ENCODE data around the gene SLC27A4. TPM values are rescaled to one million over a fixed set of nuclear protein-coding genes. Genes with fewer than 3 reads are reported as not detected.

The SLC27A4 gene
- total and polyA plus RNA-seq, 2 of the 13 experiments (the other 11 are each of a cell fraction or from before 2014, with no cell fraction given), result 10.6 to 18.8 TPM

GRCh38 chr9:128297221-128297773, 43.0 kb upstream of the SLC27A4 start (continued):
- TF ChIP-seq, protein P1, sequence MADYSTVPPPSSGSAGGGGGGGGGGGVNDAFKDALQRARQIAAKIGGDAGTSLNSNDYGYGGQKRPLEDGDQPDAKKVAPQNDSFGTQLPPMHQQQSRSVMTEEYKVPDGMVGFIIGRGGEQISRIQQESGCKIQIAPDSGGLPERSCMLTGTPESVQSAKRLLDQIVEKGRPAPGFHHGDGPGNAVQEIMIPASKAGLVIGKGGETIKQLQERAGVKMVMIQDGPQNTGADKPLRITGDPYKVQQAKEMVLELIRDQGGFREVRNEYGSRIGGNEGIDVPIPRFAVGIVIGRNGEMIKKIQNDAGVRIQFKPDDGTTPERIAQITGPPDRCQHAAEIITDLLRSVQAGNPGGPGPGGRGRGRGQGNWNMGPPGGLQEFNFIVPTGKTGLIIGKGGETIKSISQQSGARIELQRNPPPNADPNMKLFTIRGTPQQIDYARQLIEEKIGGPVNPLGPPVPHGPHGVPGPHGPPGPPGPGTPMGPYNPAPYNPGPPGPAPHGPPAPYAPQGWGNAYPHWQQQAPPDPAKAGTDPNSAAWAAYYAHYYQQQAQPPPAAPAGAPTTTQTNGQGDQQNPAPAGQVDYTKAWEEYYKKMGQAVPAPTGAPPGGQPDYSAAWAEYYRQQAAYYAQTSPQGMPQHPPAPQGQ (CRISPR knock-in tag; IDR thresholded peaks at IDR 0.05; ENCODE audit: borderline replicate concordance), result no peak
- no peak for TF ChIP-seq ZNF446 (CRISPR knock-in tag; IDR thresholded peaks at IDR 0.05)
- no peak for TF ChIP-seq ATRX (CRISPR knock-in tag; IDR thresholded peaks at IDR 0.05; ENCODE audit: borderline replicate concordance)
- no peak for TF ChIP-seq ZNF619 (CRISPR knock-in tag; IDR thresholded peaks at IDR 0.05)
- TF ChIP-seq HNF4A (CRISPR knock-in tag; IDR thresholded peaks at IDR 0.05), result peak; percentile 21; the same call in 1 of the 2 replicates
- 0 out of 4 replicates have a peak, but pooled peaks of 1 of the 2 experiments have one; percentile 1 for TF ChIP-seq EP300 (IDR thresholded peaks at IDR 0.05; ENCODE audit: low read depth in 2 of 2, low read length in 2 of 2)
- TF ChIP-seq EP300 (CRISPR knock-in tag; IDR thresholded peaks at IDR 0.05; ENCODE audit: borderline replicate concordance), result no peak
- TF ChIP-seq ZNF282 (IDR thresholded peaks at IDR 0.05; ENCODE audit: partially characterized antibody), result no peak
- peak; percentile 44; the same call in 1 of the 2 replicates for TF ChIP-seq ZNF614 (CRISPR knock-in tag; IDR thresholded peaks at IDR 0.05; ENCODE audit: borderline replicate concordance)
- 0 out of 2 replicates have a peak, but pooled peaks have one; percentile 13 for TF ChIP-seq HNF4G (IDR thresholded peaks at IDR 0.05; ENCODE audit: borderline replicate concordance, low read depth, low read length)
- TF ChIP-seq HNF4G (CRISPR knock-in tag; IDR thresholded peaks at IDR 0.05; ENCODE audit: borderline replicate concordance, low read depth), result no peak
- TF ChIP-seq RFXAP (CRISPR knock-in tag; IDR thresholded peaks at IDR 0.05; ENCODE audit: borderline replicate concordance), result no peak
- TF ChIP-seq RXRB (CRISPR knock-in tag; IDR thresholded peaks at IDR 0.05; ENCODE audit: borderline replicate concordance), result 0 out of 2 replicates have a peak, but pooled peaks have one; percentile 30
- TF ChIP-seq, protein P2, sequence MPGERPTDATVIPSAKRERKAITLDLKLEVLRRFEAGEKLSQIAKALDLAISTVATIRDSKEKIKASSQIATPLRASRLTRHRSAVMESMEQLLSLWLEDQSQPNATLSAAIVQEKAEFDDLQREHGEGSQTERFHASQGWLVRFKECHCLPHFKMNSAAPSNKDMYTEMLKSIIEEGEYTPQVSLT (CRISPR knock-in tag; IDR thresholded peaks at IDR 0.05; ENCODE audit: borderline replicate concordance, low read depth), result no peak
- TF ChIP-seq NR2F1 (CRISPR knock-in tag; IDR thresholded peaks at IDR 0.05), result peak in 1 of 2 experiments; percentile 59; a peak in 1 of 4 replicates
- no peak for TF ChIP-seq ZNF672 (CRISPR knock-in tag; IDR thresholded peaks at IDR 0.05)
- TF ChIP-seq BCL6 (CRISPR knock-in tag; IDR thresholded peaks at IDR 0.05), result peak; percentile 21; the same call in 1 of the 2 replicates
- TF ChIP-seq, protein P3, sequence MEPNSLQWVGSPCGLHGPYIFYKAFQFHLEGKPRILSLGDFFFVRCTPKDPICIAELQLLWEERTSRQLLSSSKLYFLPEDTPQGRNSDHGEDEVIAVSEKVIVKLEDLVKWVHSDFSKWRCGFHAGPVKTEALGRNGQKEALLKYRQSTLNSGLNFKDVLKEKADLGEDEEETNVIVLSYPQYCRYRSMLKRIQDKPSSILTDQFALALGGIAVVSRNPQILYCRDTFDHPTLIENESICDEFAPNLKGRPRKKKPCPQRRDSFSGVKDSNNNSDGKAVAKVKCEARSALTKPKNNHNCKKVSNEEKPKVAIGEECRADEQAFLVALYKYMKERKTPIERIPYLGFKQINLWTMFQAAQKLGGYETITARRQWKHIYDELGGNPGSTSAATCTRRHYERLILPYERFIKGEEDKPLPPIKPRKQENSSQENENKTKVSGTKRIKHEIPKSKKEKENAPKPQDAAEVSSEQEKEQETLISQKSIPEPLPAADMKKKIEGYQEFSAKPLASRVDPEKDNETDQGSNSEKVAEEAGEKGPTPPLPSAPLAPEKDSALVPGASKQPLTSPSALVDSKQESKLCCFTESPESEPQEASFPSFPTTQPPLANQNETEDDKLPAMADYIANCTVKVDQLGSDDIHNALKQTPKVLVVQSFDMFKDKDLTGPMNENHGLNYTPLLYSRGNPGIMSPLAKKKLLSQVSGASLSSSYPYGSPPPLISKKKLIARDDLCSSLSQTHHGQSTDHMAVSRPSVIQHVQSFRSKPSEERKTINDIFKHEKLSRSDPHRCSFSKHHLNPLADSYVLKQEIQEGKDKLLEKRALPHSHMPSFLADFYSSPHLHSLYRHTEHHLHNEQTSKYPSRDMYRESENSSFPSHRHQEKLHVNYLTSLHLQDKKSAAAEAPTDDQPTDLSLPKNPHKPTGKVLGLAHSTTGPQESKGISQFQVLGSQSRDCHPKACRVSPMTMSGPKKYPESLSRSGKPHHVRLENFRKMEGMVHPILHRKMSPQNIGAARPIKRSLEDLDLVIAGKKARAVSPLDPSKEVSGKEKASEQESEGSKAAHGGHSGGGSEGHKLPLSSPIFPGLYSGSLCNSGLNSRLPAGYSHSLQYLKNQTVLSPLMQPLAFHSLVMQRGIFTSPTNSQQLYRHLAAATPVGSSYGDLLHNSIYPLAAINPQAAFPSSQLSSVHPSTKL (CRISPR knock-in tag; IDR thresholded peaks at IDR 0.05), result 0 out of 2 replicates have a peak, but pooled peaks have one; percentile 7
